ENCODE measurements around the gene SH2D2A. TPM values are rescaled to one million over a fixed set of nuclear protein-coding genes. Genes with fewer than 3 reads are reported as not detected.

SH2D2A gene
- total and polyA plus RNA-seq, 9 of the 15 experiments (the other 6 are each of a cell fraction or from before 2014, with no cell fraction given) = 0.89 to 33.6 (median 6.9) TPM

DNA sequence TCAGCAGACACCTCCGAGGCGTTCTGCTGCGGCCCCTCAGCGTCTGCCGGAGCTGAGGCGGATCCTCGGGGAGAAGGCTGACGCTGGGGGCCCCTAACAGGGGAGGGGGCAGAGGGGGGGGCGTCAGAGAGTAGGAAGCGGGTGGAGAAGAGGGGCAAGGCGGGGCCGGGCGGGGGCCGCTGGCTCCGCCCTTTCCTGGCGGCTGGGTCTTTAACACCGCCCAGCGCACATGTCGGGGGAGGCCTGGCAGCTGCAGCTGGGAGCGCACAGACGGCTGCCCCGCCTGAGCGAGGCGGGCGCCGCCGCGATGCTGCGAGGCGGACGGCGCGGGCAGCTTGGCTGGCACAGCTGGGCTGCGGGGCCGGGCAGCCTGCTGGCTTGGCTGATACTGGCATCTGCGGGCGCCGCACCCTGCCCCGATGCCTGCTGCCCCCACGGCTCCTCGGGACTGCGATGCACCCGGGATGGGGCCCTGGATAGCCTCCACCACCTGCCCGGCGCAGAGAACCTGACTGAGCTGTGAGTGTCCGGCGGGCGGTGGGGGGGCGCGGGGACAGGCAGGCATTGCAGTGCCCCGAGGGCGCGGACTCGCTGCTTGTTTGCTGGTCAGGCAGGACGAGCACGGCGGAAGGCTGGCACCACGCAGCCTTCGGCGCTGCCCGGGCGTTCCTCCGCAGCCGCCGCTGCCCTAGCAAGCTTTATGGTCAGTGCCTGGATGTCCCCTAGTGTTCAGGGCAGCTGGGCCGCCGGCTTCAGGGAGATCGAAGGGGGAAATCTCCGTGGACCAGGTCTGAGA, 44.2 kb upstream of the SH2D2A start, which contains the start of gene NTRK1 (continued):
- TF ChIP-seq, protein P1, sequence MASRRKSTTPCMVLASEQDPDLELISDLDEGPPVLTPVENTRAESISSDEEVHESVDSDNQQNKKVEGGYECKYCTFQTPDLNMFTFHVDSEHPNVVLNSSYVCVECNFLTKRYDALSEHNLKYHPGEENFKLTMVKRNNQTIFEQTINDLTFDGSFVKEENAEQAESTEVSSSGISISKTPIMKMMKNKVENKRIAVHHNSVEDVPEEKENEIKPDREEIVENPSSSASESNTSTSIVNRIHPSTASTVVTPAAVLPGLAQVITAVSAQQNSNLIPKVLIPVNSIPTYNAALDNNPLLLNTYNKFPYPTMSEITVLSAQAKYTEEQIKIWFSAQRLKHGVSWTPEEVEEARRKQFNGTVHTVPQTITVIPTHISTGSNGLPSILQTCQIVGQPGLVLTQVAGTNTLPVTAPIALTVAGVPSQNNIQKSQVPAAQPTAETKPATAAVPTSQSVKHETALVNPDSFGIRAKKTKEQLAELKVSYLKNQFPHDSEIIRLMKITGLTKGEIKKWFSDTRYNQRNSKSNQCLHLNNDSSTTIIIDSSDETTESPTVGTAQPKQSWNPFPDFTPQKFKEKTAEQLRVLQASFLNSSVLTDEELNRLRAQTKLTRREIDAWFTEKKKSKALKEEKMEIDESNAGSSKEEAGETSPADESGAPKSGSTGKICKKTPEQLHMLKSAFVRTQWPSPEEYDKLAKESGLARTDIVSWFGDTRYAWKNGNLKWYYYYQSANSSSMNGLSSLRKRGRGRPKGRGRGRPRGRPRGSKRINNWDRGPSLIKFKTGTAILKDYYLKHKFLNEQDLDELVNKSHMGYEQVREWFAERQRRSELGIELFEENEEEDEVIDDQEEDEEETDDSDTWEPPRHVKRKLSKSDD (conservative IDR thresholded peaks at IDR 0.05; ENCODE audit: low read length) = no peak
- TF ChIP-seq, protein P2, sequence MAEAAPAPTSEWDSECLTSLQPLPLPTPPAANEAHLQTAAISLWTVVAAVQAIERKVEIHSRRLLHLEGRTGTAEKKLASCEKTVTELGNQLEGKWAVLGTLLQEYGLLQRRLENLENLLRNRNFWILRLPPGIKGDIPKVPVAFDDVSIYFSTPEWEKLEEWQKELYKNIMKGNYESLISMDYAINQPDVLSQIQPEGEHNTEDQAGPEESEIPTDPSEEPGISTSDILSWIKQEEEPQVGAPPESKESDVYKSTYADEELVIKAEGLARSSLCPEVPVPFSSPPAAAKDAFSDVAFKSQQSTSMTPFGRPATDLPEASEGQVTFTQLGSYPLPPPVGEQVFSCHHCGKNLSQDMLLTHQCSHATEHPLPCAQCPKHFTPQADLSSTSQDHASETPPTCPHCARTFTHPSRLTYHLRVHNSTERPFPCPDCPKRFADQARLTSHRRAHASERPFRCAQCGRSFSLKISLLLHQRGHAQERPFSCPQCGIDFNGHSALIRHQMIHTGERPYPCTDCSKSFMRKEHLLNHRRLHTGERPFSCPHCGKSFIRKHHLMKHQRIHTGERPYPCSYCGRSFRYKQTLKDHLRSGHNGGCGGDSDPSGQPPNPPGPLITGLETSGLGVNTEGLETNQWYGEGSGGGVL (CRISPR knock-in tag; IDR thresholded peaks at IDR 0.05) = no peak
- TF ChIP-seq, protein P3, sequence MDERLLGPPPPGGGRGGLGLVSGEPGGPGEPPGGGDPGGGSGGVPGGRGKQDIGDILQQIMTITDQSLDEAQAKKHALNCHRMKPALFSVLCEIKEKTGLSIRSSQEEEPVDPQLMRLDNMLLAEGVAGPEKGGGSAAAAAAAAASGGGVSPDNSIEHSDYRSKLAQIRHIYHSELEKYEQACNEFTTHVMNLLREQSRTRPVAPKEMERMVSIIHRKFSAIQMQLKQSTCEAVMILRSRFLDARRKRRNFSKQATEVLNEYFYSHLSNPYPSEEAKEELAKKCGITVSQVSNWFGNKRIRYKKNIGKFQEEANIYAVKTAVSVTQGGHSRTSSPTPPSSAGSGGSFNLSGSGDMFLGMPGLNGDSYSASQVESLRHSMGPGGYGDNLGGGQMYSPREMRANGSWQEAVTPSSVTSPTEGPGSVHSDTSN (CRISPR knock-in tag; IDR thresholded peaks at IDR 0.05; ENCODE audit: low read depth) = no peak
- TF ChIP-seq, protein P3 (tag; conservative IDR thresholded peaks at IDR 0.05; ENCODE audit: low read depth) = no peak
- TF ChIP-seq, protein P4, sequence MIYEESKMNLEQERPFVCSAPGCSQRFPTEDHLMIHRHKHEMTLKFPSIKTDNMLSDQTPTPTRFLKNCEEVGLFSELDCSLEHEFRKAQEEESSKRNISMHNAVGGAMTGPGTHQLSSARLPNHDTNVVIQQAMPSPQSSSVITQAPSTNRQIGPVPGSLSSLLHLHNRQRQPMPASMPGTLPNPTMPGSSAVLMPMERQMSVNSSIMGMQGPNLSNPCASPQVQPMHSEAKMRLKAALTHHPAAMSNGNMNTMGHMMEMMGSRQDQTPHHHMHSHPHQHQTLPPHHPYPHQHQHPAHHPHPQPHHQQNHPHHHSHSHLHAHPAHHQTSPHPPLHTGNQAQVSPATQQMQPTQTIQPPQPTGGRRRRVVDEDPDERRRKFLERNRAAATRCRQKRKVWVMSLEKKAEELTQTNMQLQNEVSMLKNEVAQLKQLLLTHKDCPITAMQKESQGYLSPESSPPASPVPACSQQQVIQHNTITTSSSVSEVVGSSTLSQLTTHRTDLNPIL (CRISPR knock-in tag; IDR thresholded peaks at IDR 0.05) = no peak
- TF ChIP-seq, protein P5, sequence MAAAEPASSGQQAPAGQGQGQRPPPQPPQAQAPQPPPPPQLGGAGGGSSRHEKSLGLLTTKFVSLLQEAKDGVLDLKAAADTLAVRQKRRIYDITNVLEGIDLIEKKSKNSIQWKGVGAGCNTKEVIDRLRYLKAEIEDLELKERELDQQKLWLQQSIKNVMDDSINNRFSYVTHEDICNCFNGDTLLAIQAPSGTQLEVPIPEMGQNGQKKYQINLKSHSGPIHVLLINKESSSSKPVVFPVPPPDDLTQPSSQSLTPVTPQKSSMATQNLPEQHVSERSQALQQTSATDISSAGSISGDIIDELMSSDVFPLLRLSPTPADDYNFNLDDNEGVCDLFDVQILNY (CRISPR knock-in tag; IDR thresholded peaks at IDR 0.05) = no peak
- TF ChIP-seq, protein P6, sequence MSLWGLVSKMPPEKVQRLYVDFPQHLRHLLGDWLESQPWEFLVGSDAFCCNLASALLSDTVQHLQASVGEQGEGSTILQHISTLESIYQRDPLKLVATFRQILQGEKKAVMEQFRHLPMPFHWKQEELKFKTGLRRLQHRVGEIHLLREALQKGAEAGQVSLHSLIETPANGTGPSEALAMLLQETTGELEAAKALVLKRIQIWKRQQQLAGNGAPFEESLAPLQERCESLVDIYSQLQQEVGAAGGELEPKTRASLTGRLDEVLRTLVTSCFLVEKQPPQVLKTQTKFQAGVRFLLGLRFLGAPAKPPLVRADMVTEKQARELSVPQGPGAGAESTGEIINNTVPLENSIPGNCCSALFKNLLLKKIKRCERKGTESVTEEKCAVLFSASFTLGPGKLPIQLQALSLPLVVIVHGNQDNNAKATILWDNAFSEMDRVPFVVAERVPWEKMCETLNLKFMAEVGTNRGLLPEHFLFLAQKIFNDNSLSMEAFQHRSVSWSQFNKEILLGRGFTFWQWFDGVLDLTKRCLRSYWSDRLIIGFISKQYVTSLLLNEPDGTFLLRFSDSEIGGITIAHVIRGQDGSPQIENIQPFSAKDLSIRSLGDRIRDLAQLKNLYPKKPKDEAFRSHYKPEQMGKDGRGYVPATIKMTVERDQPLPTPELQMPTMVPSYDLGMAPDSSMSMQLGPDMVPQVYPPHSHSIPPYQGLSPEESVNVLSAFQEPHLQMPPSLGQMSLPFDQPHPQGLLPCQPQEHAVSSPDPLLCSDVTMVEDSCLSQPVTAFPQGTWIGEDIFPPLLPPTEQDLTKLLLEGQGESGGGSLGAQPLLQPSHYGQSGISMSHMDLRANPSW (CRISPR knock-in tag; IDR thresholded peaks at IDR 0.05) = no peak
- TF ChIP-seq ZNF586 (CRISPR knock-in tag; conservative IDR thresholded peaks at IDR 0.05) (no peak), SNRNP70 (optimal IDR thresholded peaks at IDR 0.05; ENCODE audit: low read depth, low read length) (no peak), RB1 (IDR thresholded peaks at IDR 0.05; ENCODE audit: low read depth) (no peak), ELF4 (CRISPR knock-in tag; IDR thresholded peaks at IDR 0.05) (no peak), NFXL1 (CRISPR knock-in tag; IDR thresholded peaks at IDR 0.05) (no peak), CBFB (CRISPR knock-in tag; IDR thresholded peaks at IDR 0.05) (no peak), SLC30A9 (CRISPR knock-in tag; IDR thresholded peaks at IDR 0.05) (no peak)

Data from K562 (cell line).